Activated CD4-positive, alpha-beta memory T cell treated with anti-CD3 and anti-CD28 coated beads for 36 hours (primary cell): ENCODE results near the gene ZNF365. TPM values are rescaled to one million over a fixed set of nuclear protein-coding genes. Genes with fewer than 3 reads are reported as not detected.
"Not testable (repeated sequence)": the region's sequence is repeated elsewhere in the genome, so short reads cannot be mapped to it uniquely, and the experiment has no call there.

ENCODE experiments used
- CTCF ChIA-PET: fragments of 350-600 bp; sonication (Branson Sonifier 250); formaldehyde crosslinking; loops from one replicate; lab custom pipeline; 2021; ENCODE audit warnings: antibody characterized with exemption, inconsistent platforms; lab: Charles Lee
- POLR2A ChIA-PET: fragments of 350-600 bp; sonication (Branson Sonifier 250); formaldehyde crosslinking; loops from one replicate; lab custom pipeline; 2021; ENCODE audit warnings: antibody characterized with exemption; lab: Charles Lee
- DNase-seq: peaks from one replicate; pipeline ENCODE4 v3.0.0-alpha.2; 2020
- H3K27ac Mint-ChIP-seq: one replicate; pipeline ENCODE4 v1.8.0; 2021; ENCODE audit warnings: mixed read lengths
- H3K27me3 Mint-ChIP-seq: one replicate; pipeline ENCODE4 v1.8.0; 2021; ENCODE audit warnings: mixed read lengths
- H3K36me3 Mint-ChIP-seq: one replicate; pipeline ENCODE4 v1.8.0; 2021; ENCODE audit warnings: mixed read lengths
- H3K4me1 Mint-ChIP-seq: one replicate; pipeline ENCODE4 v1.8.0; 2021; ENCODE audit warnings: low read depth, mixed read lengths
- H3K4me3 Mint-ChIP-seq: one replicate; pipeline ENCODE4 v1.8.0; 2021; ENCODE audit warnings: mild to moderate bottlenecking, mixed read lengths
- H3K9me3 Mint-ChIP-seq: one replicate; pipeline ENCODE4 v1.8.0; 2021; ENCODE audit warnings: mixed read lengths
- intact Hi-C: fragments of 100-400 bp; cut with micrococcal nuclease; formaldehyde crosslinking; loops from one replicate; pipeline ENCODE4 v1.15.1; 2023
- total RNA-seq, 2 experiments: library from RNA; stranded (reverse); gene quantifications; one replicate each; pipeline ENCODE4 v1.2.3, GENCODE V29; 2021

Gene ZNF365
- total RNA-seq, 2 experiments from 2014 or later, result 1.2 to 1.4 TPM

GRCh38 chr10:62396864-62397263, 22.7 kb downstream of the ZNF365 start:
- Mint-ChIP-seq H3K4me1 (no peaks in the 10 kb centered on the region), H3K27me3 (no peaks in the 10 kb centered on the region), H3K27ac (no peak overlapping the region), H3K9me3 (no peaks in the 10 kb centered on the region), H3K36me3 (no peaks in the 10 kb centered on the region), H3K4me3 (no peak overlapping the region)
- intact Hi-C loops, result no loop called here
- POLR2A ChIA-PET, result no interaction called here
- CTCF ChIA-PET, result interaction anchor here (1.0 kb wide), 1 partner anchor 107 kb away, joined by 3 read pairs; no protein-coding TSS in a partner anchor
- no peak for DNase-seq

GRCh38 chr10:62399211-62399610, 25.0 kb downstream of the ZNF365 start:
- CTCF ChIA-PET, result no interaction called here
- no peak overlapping the region for H3K27ac Mint-ChIP-seq

GRCh38 chr10:62402508-62402907, 28.3 kb downstream of the ZNF365 start:
- no peaks in the 10 kb centered on the region for H3K4me1 Mint-ChIP-seq

More at GRCh38 chr10:62399211-62399610, 25.0 kb downstream of the ZNF365 start:
- Mint-ChIP-seq H3K27me3 (no peaks in the 10 kb centered on the region), H3K36me3 (no peaks in the 10 kb centered on the region), H3K4me1 (no peaks in the 10 kb centered on the region), H3K9me3 (no peaks in the 10 kb centered on the region), H3K4me3 (no peak overlapping the region)
- intact Hi-C loops, result no loop called here
- no peak for DNase-seq
- POLR2A ChIA-PET, result no interaction called here

GRCh38 chr10:62410528-62410927, 36.4 kb downstream of the ZNF365 start:
- H3K27me3 Mint-ChIP-seq, H3K4me3 Mint-ChIP-seq, H3K4me1 Mint-ChIP-seq, POLR2A ChIA-PET, CTCF ChIA-PET, H3K27ac Mint-ChIP-seq, DNase-seq, intact Hi-C loops: not testable (repeated sequence)
- Mint-ChIP-seq H3K9me3 (peaks cover 25% of the 10 kb centered on the region), H3K36me3 (peaks cover 12% of the 10 kb centered on the region)

More at GRCh38 chr10:62402508-62402907, 28.3 kb downstream of the ZNF365 start:
- Mint-ChIP-seq H3K4me3 (no peak overlapping the region), H3K27me3 (no peaks in the 10 kb centered on the region), H3K27ac (no peak overlapping the region), H3K9me3 (peaks cover 4% of the 10 kb centered on the region), H3K36me3 (peaks cover 4% of the 10 kb centered on the region)
- DNase-seq, result no peak
- ChIA-PET POLR2A (no interaction called here), CTCF (no interaction called here)
- intact Hi-C loops, result no loop called here

GRCh38 chr10:62410934-62411333, 36.8 kb downstream of the ZNF365 start:
- H3K27ac Mint-ChIP-seq, H3K4me3 Mint-ChIP-seq, intact Hi-C loops, H3K4me1 Mint-ChIP-seq, H3K27me3 Mint-ChIP-seq, DNase-seq, CTCF ChIA-PET, POLR2A ChIA-PET: not testable (repeated sequence)
- H3K9me3 Mint-ChIP-seq, result peaks cover 25% of the 10 kb centered on the region
- peaks cover 12% of the 10 kb centered on the region for H3K36me3 Mint-ChIP-seq

GRCh38 chr10:62413048-62413447, 38.9 kb downstream of the ZNF365 start:
- no peak overlapping the region for H3K27ac Mint-ChIP-seq
- CTCF ChIA-PET, result interaction anchor here (1.0 kb wide), 1 partner anchor 149 kb away, joined by 3 read pairs; no protein-coding TSS in a partner anchor
- H3K4me1 Mint-ChIP-seq, result no peaks in the 10 kb centered on the region
- peaks cover 8% of the 10 kb centered on the region for H3K27me3 Mint-ChIP-seq
- peaks cover 6% of the 10 kb centered on the region for H3K36me3 Mint-ChIP-seq
- no peak overlapping the region for H3K4me3 Mint-ChIP-seq
- POLR2A ChIA-PET, result no interaction called here
- peaks cover 16% of the 10 kb centered on the region for H3K9me3 Mint-ChIP-seq
- DNase-seq, result no peak
- intact Hi-C loops, result no loop called here

- Mint-ChIP-seq H3K4me1 (no peaks in the 10 kb centered on the region), H3K27me3 (peaks cover 8% of the 10 kb centered on the region), H3K27ac (no peak overlapping the region), H3K9me3 (peaks cover 15% of the 10 kb centered on the region), H3K4me3 (no peak overlapping the region), H3K36me3 (peaks cover 5% of the 10 kb centered on the region)
- DNase-seq, result no peak
- POLR2A ChIA-PET, result no interaction called here
- CTCF ChIA-PET, result interaction anchor here (0.6 to 1.2 kb wide), 3 partner anchors 152 to 737 kb away, joined by 4 to 5 read pairs (median 4); no protein-coding TSS in a partner anchor
- intact Hi-C loops, result no loop called here
Measured at GRCh38 chr10:62413652-62414051, 39.5 kb downstream of the ZNF365 start.

- CTCF ChIA-PET, result interaction anchor here (0.6 to 1.2 kb wide), 4 partner anchors 149 to 736 kb away, joined by 3 to 5 read pairs (median 4); no protein-coding TSS in a partner anchor
- no peak for DNase-seq
- Mint-ChIP-seq H3K9me3 (peaks cover 15% of the 10 kb centered on the region), H3K36me3 (peaks cover 5% of the 10 kb centered on the region), H3K27me3 (peaks cover 8% of the 10 kb centered on the region), H3K4me1 (no peaks in the 10 kb centered on the region), H3K4me3 (no peak overlapping the region), H3K27ac (no peak overlapping the region)
- POLR2A ChIA-PET, result no interaction called here
- intact Hi-C loops, result no loop called here
Measured at GRCh38 chr10:62414359-62414758, 40.2 kb downstream of the ZNF365 start.

GRCh38 chr10:62422068-62422590, 48.0 kb downstream of the ZNF365 start:
- H3K36me3 Mint-ChIP-seq, result no peaks in the 10 kb centered on the region
- no peak overlapping the region for H3K27ac Mint-ChIP-seq
- CTCF ChIA-PET, result interaction anchor here (1.3 to 3.1 kb wide), 2 partner anchors 15 to 157 kb away, joined by 4 to 11 read pairs; no protein-coding TSS in a partner anchor
- no peaks in the 10 kb centered on the region for H3K9me3 Mint-ChIP-seq
- peaks cover 2% of the 10 kb centered on the region for H3K27me3 Mint-ChIP-seq
- intact Hi-C loops, result loop anchor here (10.0 kb wide), 1 partner anchor 377 kb away; no protein-coding TSS in a partner anchor
- no peak for DNase-seq
- POLR2A ChIA-PET, result no interaction called here
- H3K4me3 Mint-ChIP-seq, result no peak overlapping the region
- H3K4me1 Mint-ChIP-seq, result peaks cover 29% of the 10 kb centered on the region

GRCh38 chr10:62424026-62424425, 49.9 kb downstream of the ZNF365 start:
- POLR2A ChIA-PET, result no interaction called here

GRCh38 chr10:62426086-62426485, 51.9 kb downstream of the ZNF365 start:
- POLR2A ChIA-PET, result no interaction called here
- intact Hi-C loops, result loop anchor here (1.0 to 10.0 kb wide), 10 partner anchors 42 to 707 kb away; partner anchors contain the start of genes NRBF2 and RTKN2
- H3K27ac Mint-ChIP-seq, result peak overlapping the region; percentile 3

More at GRCh38 chr10:62424026-62424425, 49.9 kb downstream of the ZNF365 start:
- Mint-ChIP-seq H3K36me3 (peaks cover 6% of the 10 kb centered on the region), H3K9me3 (peaks cover 16% of the 10 kb centered on the region), H3K27ac (no peak overlapping the region), H3K4me1 (peaks cover 29% of the 10 kb centered on the region), H3K4me3 (no peak overlapping the region), H3K27me3 (no peaks in the 10 kb centered on the region)
- DNase-seq, result no peak
- intact Hi-C loops, result loop anchor here (2.0 to 10.0 kb wide), 2 partner anchors 159 to 379 kb away; no protein-coding TSS in a partner anchor
- CTCF ChIA-PET, result interaction anchor here (0.6 to 1.1 kb wide), 3 partner anchors 37 to 160 kb away, joined by 3 read pairs; no protein-coding TSS in a partner anchor

GRCh38 chr10:62426600-62426999, 52.4 kb downstream of the ZNF365 start:
- Mint-ChIP-seq H3K36me3 (peaks cover 6% of the 10 kb centered on the region), H3K4me1 (peaks cover 32% of the 10 kb centered on the region), H3K27ac (peak overlapping the region; percentile 3), H3K4me3 (no peak overlapping the region), H3K27me3 (peaks cover 1% of the 10 kb centered on the region), H3K9me3 (peaks cover 23% of the 10 kb centered on the region)
- CTCF ChIA-PET, result interaction anchor here (0.6 to 1.7 kb wide), 4 partner anchors 11 to 181 kb away, joined by 3 to 8 read pairs (median 4); no protein-coding TSS in a partner anchor
- intact Hi-C loops, result loop anchor here (1.0 to 10.0 kb wide), 10 partner anchors 42 to 707 kb away; partner anchors contain the start of genes NRBF2 and RTKN2
- POLR2A ChIA-PET, result no interaction called here
- DNase-seq, result no peak

More at GRCh38 chr10:62426086-62426485, 51.9 kb downstream of the ZNF365 start:
- Mint-ChIP-seq H3K9me3 (peaks cover 23% of the 10 kb centered on the region), H3K4me3 (no peak overlapping the region), H3K4me1 (peaks cover 29% of the 10 kb centered on the region), H3K36me3 (peaks cover 6% of the 10 kb centered on the region), H3K27me3 (peaks cover 1% of the 10 kb centered on the region)
- CTCF ChIA-PET, result interaction anchor here (0.6 to 1.7 kb wide), 4 partner anchors 12 to 181 kb away, joined by 3 to 8 read pairs (median 4); no protein-coding TSS in a partner anchor
- peak; percentile 64 for DNase-seq
